Renal pelvis (tissue), 4 donors: ENCODE measurements around the gene EPHA2. TPM values are rescaled to one million over a fixed set of nuclear protein-coding genes. Genes with fewer than 3 reads are reported as not detected.

ENCODE experiments used
- DNase-seq: peaks from one replicate; pipeline ENCODE4 v3.0.0-alpha.2; 2013
- polyA plus RNA-seq, 3 donors: library from polyadenylated mRNA; unstranded; fragments of 120-200 nt; gene quantifications; one replicate each; pipeline ENCODE4 v1.2.1, GENCODE V29; 2013; ENCODE audit not compliant: insufficient read length in 3 of 3

The EPHA2 gene
- polyA plus RNA-seq, 3 donors = 19.1 to 19.9 (median 19.2) TPM

- DNase-seq = no peak
Measured at GRCh38 chr1:16075337-16076030, 80.4 kb downstream of the EPHA2 start.

Other genes with a start within 250 kb of the EPHA2 start
- 10 to 100 TPM; 35.5 to 38.4 (median 36.6) TPM for gene ZBTB17, start 180.0 kb downstream of the EPHA2 start, polyA plus RNA-seq
- gene SRARP, start 151.8 kb downstream of the EPHA2 start, polyA plus RNA-seq = under 1 TPM; 0.07 to 0.22 (median 0.19) TPM
- gene HSPB7, start 138.0 kb downstream of the EPHA2 start, polyA plus RNA-seq = 1 to 10 TPM; 3.0 to 6.1 (median 4.9) TPM
- gene CLCNKA, start 134.0 kb downstream of the EPHA2 start, polyA plus RNA-seq = 10 to 100 TPM; 13.0 to 21.6 (median 18.1) TPM
- 10 to 100 TPM; 29.4 to 65.5 (median 49.9) TPM for gene CLCNKB, start 112.3 kb downstream of the EPHA2 start, polyA plus RNA-seq
- 1 to 10 TPM; 1.6 to 3.4 (median 2.4) TPM for gene FAM131C, start 82.4 kb downstream of the EPHA2 start, polyA plus RNA-seq
- 10 to 100 TPM; 22.8 to 28.3 (median 26.5) TPM for gene ARHGEF19, start 56.6 kb upstream of the EPHA2 start, polyA plus RNA-seq
- gene CPLANE2, start 81.1 kb upstream of the EPHA2 start, polyA plus RNA-seq = 1 to 10 TPM; 5.3 to 6.3 (median 5.9) TPM
- 10 to 100 TPM; 21.8 to 25.0 (median 23.9) TPM for gene FBXO42, start 196.4 kb upstream of the EPHA2 start, polyA plus RNA-seq
- gene SZRD1, start 211.2 kb upstream of the EPHA2 start, polyA plus RNA-seq = 100 to 1,000 TPM in 2 of 3 donors, 10 to 100 TPM in 1; 99.9 to 121 (median 112) TPM